Hepatocyte (in vitro differentiated cells): ENCODE data around the gene C14orf119. TPM values are rescaled to one million over a fixed set of nuclear protein-coding genes. Genes with fewer than 3 reads are reported as not detected.

ENCODE experiments used
- DNase-seq: peaks from one replicate; pipeline ENCODE4 v3.0.0-alpha.2; 2016; ENCODE audit warnings: low spot score
- H2AFZ ChIP-seq: fragments of 200-600 bp; sonication (generic); 2 replicates; pipeline ENCODE4 v1.6.0; 2016; ENCODE audit warnings: antibody characterized with exemption, mild to moderate bottlenecking
- H3K27ac ChIP-seq: fragments of 200-600 bp; sonication (generic); 2 replicates; pipeline ENCODE4 v1.5.1; 2016; ENCODE audit warnings: mild to moderate bottlenecking
- H3K27me3 ChIP-seq: fragments of 200-600 bp; sonication (generic); 2 replicates; pipeline ENCODE4 v1.6.1; 2016
- H3K36me3 ChIP-seq: fragments of 200-600 bp; sonication (generic); replicated peaks from 2 replicates; pipeline ENCODE4 v1.5.1; 2016; ENCODE audit warnings: low read depth; ENCODE audit not compliant: insufficient read depth
- H3K4me1 ChIP-seq: fragments of 200-600 bp; sonication (generic); 2 replicates; pipeline ENCODE4 v1.5.1; 2016; ENCODE audit warnings: mild to moderate bottlenecking, moderate library complexity; ENCODE audit not compliant: insufficient read depth
- H3K4me2 ChIP-seq: fragments of 200-600 bp; sonication (generic); 2 replicates; pipeline ENCODE4 v1.6.0; 2016
- H3K4me3 ChIP-seq: fragments of 200-600 bp; sonication (generic); 2 replicates; pipeline ENCODE4 v1.5.1; 2016; ENCODE audit warnings: mild to moderate bottlenecking
- H3K79me2 ChIP-seq: fragments of 200-600 bp; sonication (generic); 2 replicates; pipeline ENCODE4 v1.6.0; 2017; ENCODE audit warnings: mild to moderate bottlenecking
- H3K9me2 ChIP-seq: fragments of 200-600 bp; sonication (generic); replicated peaks from 2 replicates; pipeline ENCODE4 v1.6.0; 2017; ENCODE audit warnings: mild to moderate bottlenecking; ENCODE audit not compliant: insufficient read depth
- H3K9me3 ChIP-seq: fragments of 200-600 bp; sonication (generic); 2 replicates; pipeline ENCODE4 v1.5.1; 2016; ENCODE audit warnings: low read depth, mild to moderate bottlenecking
- H4K20me1 ChIP-seq: fragments of 200-600 bp; sonication (generic); 2 replicates; pipeline ENCODE4 v1.6.0; 2016; ENCODE audit warnings: mild to moderate bottlenecking; ENCODE audit not compliant: insufficient read depth, poor library complexity, severe bottlenecking
- CTCF ChIP-seq: fragments of 200-600 bp; sonication (generic); IDR thresholded peaks from 2 replicates; pipeline ENCODE4 v1.5.1; 2016; ENCODE audit warnings: antibody characterized with exemption, mild to moderate bottlenecking; ENCODE audit not compliant: poor library complexity
- EZH2 ChIP-seq: fragments of 200-600 bp; sonication (generic); IDR thresholded peaks from 2 replicates; pipeline ENCODE4 v1.6.1; 2016; ENCODE audit warnings: antibody characterized with exemption, mild to moderate bottlenecking, borderline replicate concordance
- EZH2phosphoT487 ChIP-seq: fragments of 200-600 bp; sonication (generic); IDR thresholded peaks from one replicate; pipeline ENCODE4 v1.6.1; 2018; ENCODE audit warnings: antibody characterized with exemption, mild to moderate bottlenecking, low read depth, moderate library complexity; ENCODE audit not compliant: unreplicated experiment, severe bottlenecking
- WGBS: methylation state at CpG from one replicate; pipeline ENCODE4 v1.1.6; 2016; ENCODE audit warnings: low lambda C conversion rate; ENCODE audit errors: missing lambda C conversion rate; 5-methylcytosine and 5-hydroxymethylcytosine counted together
- polyA plus RNA-seq: library from polyadenylated mRNA; unstranded; fragments of >200 nt; fragmentation: Nextera tagmentation; extraction: Ambion mirVana; gene quantifications from 2 replicates; pipeline ENCODE4 v1.2.1, GENCODE V29; 2016
- total RNA-seq: library from RNA; depleted of rRNA; stranded (reverse); fragments of >200 nt; gene quantifications from 2 replicates; pipeline ENCODE4 v1.2.3, GENCODE V29; 2014

C14orf119 gene
- total and polyA plus RNA-seq, 2 experiments from 2014 or later: 47.7 to 146 TPM

GRCh38 chr14:23052671-23053070 lies 42.6 kb upstream of the C14orf119 start:
- H3K9me3 ChIP-seq: no peaks in the 10 kb centered on the region
- TF ChIP-seq EZH2 (no peak), EZH2phosphoT487 (no peak), CTCF (no peak)

GRCh38 chr14:23053426-23053825 lies 41.9 kb upstream of the C14orf119 start:
- no peaks in the 10 kb centered on the region for H3K79me2 ChIP-seq
- H4K20me1 ChIP-seq: no peaks in the 10 kb centered on the region
- no peak overlapping the region for H3K4me3 ChIP-seq
- H3K9me3 ChIP-seq: no peaks in the 10 kb centered on the region
- DNase-seq: no peak
- H3K9me2 ChIP-seq: no peaks in the 10 kb centered on the region
- no peaks in the 10 kb centered on the region for H3K27me3 ChIP-seq
- H3K4me2 ChIP-seq: no peak overlapping the region
- no peak for TF ChIP-seq EZH2phosphoT487
- TF ChIP-seq EZH2: no peak
- TF ChIP-seq CTCF: no peak
- peaks cover 12% of the 10 kb centered on the region for H3K4me1 ChIP-seq
- no peak overlapping the region for H3K27ac ChIP-seq
- no peak overlapping the region for H2AFZ ChIP-seq
- WGBS: 96% methylated on average over 10 of the region's 10 CpGs
- no peaks in the 10 kb centered on the region for H3K36me3 ChIP-seq

More at GRCh38 chr14:23052671-23053070, 42.6 kb upstream of the C14orf119 start:
- Histone ChIP-seq H4K20me1 (no peaks in the 10 kb centered on the region), H3K9me2 (no peaks in the 10 kb centered on the region), H3K27me3 (no peaks in the 10 kb centered on the region), H3K27ac (no peak overlapping the region), H3K79me2 (no peaks in the 10 kb centered on the region), H3K4me3 (no peak overlapping the region), H3K4me2 (no peak overlapping the region), H3K36me3 (no peaks in the 10 kb centered on the region), H2AFZ (no peak overlapping the region), H3K4me1 (peaks cover 12% of the 10 kb centered on the region)
- no peak for DNase-seq
- WGBS: 83% methylated on average over 3 of the region's 3 CpGs

GRCh38 chr14:23054000-23054811 lies 41.1 kb upstream of the C14orf119 start:
- Histone ChIP-seq H3K4me2 (no peak overlapping the region), H3K9me2 (no peaks in the 10 kb centered on the region), H3K27ac (no peak overlapping the region), H3K4me3 (no peak overlapping the region), H3K4me1 (peaks cover 12% of the 10 kb centered on the region), H3K36me3 (no peaks in the 10 kb centered on the region), H3K27me3 (no peaks in the 10 kb centered on the region), H3K79me2 (no peaks in the 10 kb centered on the region), H4K20me1 (no peaks in the 10 kb centered on the region), H2AFZ (no peak overlapping the region), H3K9me3 (no peaks in the 10 kb centered on the region)
- 80% methylated on average over 17 of the region's 17 CpGs for WGBS
- no peak for DNase-seq
- TF ChIP-seq CTCF (peak; percentile 11), EZH2 (no peak)
